Endothelial cell of umbilical vein (primary cell): ENCODE data around the gene PRUNE2. TPM values are rescaled to one million over a fixed set of nuclear protein-coding genes. Genes with fewer than 3 reads are reported as not detected.

Experiments used
- BruUV-seq: library from RNA; stranded (reverse); fragments of 400-500 nt; replicated peaks from 2 replicates; lab custom pipeline; 2021; lab: Mats Ljungman, UMichigan
- CTCF ChIA-PET: fragments of 300-600, 350-600 bp; sonication (Branson Sonifier 250); formaldehyde crosslinking; loops from one replicate; lab custom pipeline; 2021; ENCODE audit warnings: antibody characterized with exemption, inconsistent platforms; lab: Charles Lee
- POLR2A ChIA-PET: fragments of 300-600, 350-600 bp; sonication (Branson Sonifier 250); formaldehyde crosslinking; loops from one replicate; lab custom pipeline; 2021; ENCODE audit warnings: antibody characterized with exemption, inconsistent platforms; lab: Charles Lee
- DNase-seq: peaks from one replicate; pipeline ENCODE4 v3.0.0-alpha.2; 2011; ENCODE audit warnings: low read depth, low spot score
- FAIRE-seq: peaks from 2 replicates; lab custom pipeline; 2011; peaks lifted over from hg19 to GRCh38; lab: Jason Lieb, UNC
- H2AFZ ChIP-seq: 2 replicates; pipeline ENCODE4 v1.6.0; 2012; ENCODE audit warnings: low read depth, low read length, control low read depth, inconsistent platforms
- H3K27ac ChIP-seq: 2 replicates; pipeline ENCODE4 v1.5.1; 2011; ENCODE audit warnings: low read depth, mild to moderate bottlenecking, control low read depth, low read length, moderate library complexity; ENCODE audit not compliant: insufficient read depth
- H3K27me3 ChIP-seq, 2 experiments: 2 replicates each; pipeline versions ENCODE4 v1.6.0 to v1.6.1; 2011; ENCODE audit warnings: low read length in 2 of 2, mixed read lengths in 1 of 2; ENCODE audit not compliant: control insufficient read depth in 2 of 2, insufficient read depth in 2 of 2
- H3K36me3 ChIP-seq, 2 experiments: 2 replicates in 1 of 2; 3 replicates in 1 of 2; pipeline ENCODE4 v1.5.1; 2011; ENCODE audit warnings: low read length in 2 of 2, mild to moderate bottlenecking in 1 of 2, moderate library complexity in 1 of 2; ENCODE audit not compliant: control insufficient read depth in 2 of 2, insufficient read depth in 2 of 2; ENCODE audit errors: extremely low read depth in 1 of 2
- H3K4me1 ChIP-seq: 3 replicates; pipeline ENCODE4 v1.5.1; 2011; ENCODE audit warnings: mild to moderate bottlenecking, low read length; ENCODE audit not compliant: control insufficient read depth, insufficient read depth; ENCODE audit errors: extremely low read depth
- H3K4me2 ChIP-seq: 2 replicates; pipeline ENCODE4 v1.6.1; 2011; ENCODE audit warnings: low read length, control low read depth, mixed read lengths; ENCODE audit not compliant: insufficient read depth
- H3K4me3 ChIP-seq, 3 experiments: fragments of 200-600 bp in 1 of 3; sonication (generic), shearing (Covaris generic) in 1 of 3; replicated peaks in 1 of 3; 2 replicates each; pipeline ENCODE4 v1.5.1; 2011 to 2016; ENCODE audit warnings: control low read depth in 3 of 3, low read length in 3 of 3, mild to moderate bottlenecking in 2 of 3, inconsistent platforms in 1 of 3, low read depth in 1 of 3, moderate library complexity in 1 of 3; ENCODE audit not compliant: insufficient read depth in 1 of 3
- H3K79me2 ChIP-seq: 2 replicates; pipeline ENCODE4 v1.6.0; 2012; ENCODE audit warnings: low read length, inconsistent platforms; ENCODE audit not compliant: control insufficient read depth, insufficient read depth
- H3K9ac ChIP-seq: replicated peaks from 2 replicates; pipeline ENCODE3; 2011; ENCODE audit warnings: low read length, control low read depth; ENCODE audit not compliant: insufficient read depth; ENCODE audit errors: extremely low read depth
- H3K9me1 ChIP-seq: replicated peaks from 3 replicates; pipeline ENCODE4 v1.6.0; 2011; ENCODE audit warnings: mild to moderate bottlenecking, low read length; ENCODE audit not compliant: control insufficient read depth, insufficient read depth; ENCODE audit errors: extremely low read depth
- H3K9me3 ChIP-seq: replicated peaks from 2 replicates; pipeline ENCODE4 v1.5.1; 2012; ENCODE audit warnings: low read length, inconsistent platforms; ENCODE audit not compliant: control insufficient read depth, insufficient read depth
- H4K20me1 ChIP-seq: replicated peaks from 2 replicates; pipeline ENCODE3; 2011; ENCODE audit warnings: mild to moderate bottlenecking, low read length; ENCODE audit not compliant: control insufficient read depth, insufficient read depth; ENCODE audit errors: extremely low read depth
- CTCF ChIP-seq, 2 donors: IDR thresholded peaks; 1 replicate in 1 of 2; 2 replicates in 1 of 2; pipeline ENCODE4 v1.5.1; 2011; ENCODE audit warnings: low read length in 2 of 2, mild to moderate bottlenecking in 2 of 2, moderate library complexity in 2 of 2, control low read depth in 1 of 2, inconsistent platforms in 1 of 2, low read depth in 1 of 2; ENCODE audit not compliant: insufficient read depth in 1 of 2; ENCODE audit errors: extremely low read depth in 1 of 2
- EZH2 ChIP-seq: IDR thresholded peaks from 2 replicates; pipeline ENCODE4 v1.6.1; 2012; ENCODE audit warnings: borderline replicate concordance, low read depth, mild to moderate bottlenecking, moderate library complexity, low read length, inconsistent platforms; ENCODE audit not compliant: severe bottlenecking
- FOS ChIP-seq: IDR thresholded peaks from 2 replicates; pipeline ENCODE4 v1.6.1; 2011; ENCODE audit warnings: mild to moderate bottlenecking, low read length, moderate library complexity, borderline replicate concordance; ENCODE audit not compliant: insufficient read depth
- GATA2 ChIP-seq: IDR thresholded peaks from 2 replicates; pipeline ENCODE4 v1.7.0; 2011; ENCODE audit warnings: low read depth, mild to moderate bottlenecking, moderate library complexity, mixed read lengths, low read length; ENCODE audit not compliant: insufficient read length, insufficient read depth
- MAX ChIP-seq: IDR thresholded peaks from 2 replicates; pipeline ENCODE4 v1.6.1; 2011; ENCODE audit not compliant: insufficient read depth, insufficient read length
- POLR2A ChIP-seq: IDR thresholded peaks from 2 replicates; pipeline ENCODE4 v1.6.1; 2012; ENCODE audit warnings: low read depth, mild to moderate bottlenecking, control low read depth, low read length
- POLR2AphosphoS5 ChIP-seq: IDR thresholded peaks from 2 replicates; pipeline ENCODE4 v1.6.1; 2012; ENCODE audit warnings: low read depth, mild to moderate bottlenecking, control low read depth, low read length, moderate library complexity; ENCODE audit not compliant: insufficient read depth
- dilution Hi-C: fragments of 300-500 bp; cut with MboI; formaldehyde crosslinking; loops from one replicate; pipeline ENCODE4 v1.15.0; 2019; ENCODE audit warnings: low sequenced_read_pairs; ENCODE audit not compliant: extremely low pct_ligation_motif_present
- intact Hi-C: fragments of 100-400 bp; cut with micrococcal nuclease; formaldehyde crosslinking; loops from one replicate; pipeline ENCODE4 v1.10.0; 2022
- polyA plus RNA-seq, 4 experiments: library from polyadenylated mRNA; depleted of rRNA in 3 of 4; stranded (reverse) in 3 of 4; unstranded in 1 of 4; fragments of >200 nt; gene quantifications; 2 replicates each; pipeline versions ENCODE4 v1.2.1 to v1.2.3, GENCODE V29; 2011 to 2012; ENCODE audit warnings: missing spikeins in 1 of 4
- total RNA-seq: library from RNA; stranded (reverse); gene quantifications from 2 replicates; pipeline ENCODE4 v1.2.3, GENCODE V29; 2021

PRUNE2 gene
- total and polyA plus RNA-seq, 2 donors (not counting 3 experiments of a cell fraction or from before 2014, with no cell fraction given): 15.8 to 21.7 TPM

DNA sequence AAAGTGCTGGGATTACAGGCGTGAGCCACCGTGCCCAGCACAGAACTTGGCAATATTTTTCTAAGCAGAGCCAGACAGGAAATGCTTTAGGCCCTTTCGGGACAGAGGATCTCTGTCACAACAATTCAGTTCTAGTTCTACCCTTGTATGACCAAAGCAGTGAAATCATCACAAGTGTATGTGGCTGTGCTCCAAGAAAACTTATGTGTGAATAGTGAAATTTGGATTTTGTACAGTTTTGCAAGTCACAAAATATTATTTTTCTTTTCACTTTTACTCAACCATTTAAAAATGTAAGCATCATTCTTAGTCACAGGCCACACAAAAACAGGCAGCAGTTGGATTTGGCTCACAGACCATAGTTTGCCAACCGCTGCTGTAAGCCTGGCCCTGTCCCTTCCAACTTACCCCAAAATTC, 20.4 kb upstream of the PRUNE2 start:
- H2AFZ ChIP-seq: no peak overlapping the region

More for the DNA sequence above, 20.4 kb upstream of the PRUNE2 start:
- dilution Hi-C loops (no loop called here), intact Hi-C loops (no loop called here)
- DNase-seq (no peak), FAIRE-seq (no peak)
- H3K27ac ChIP-seq: no peak overlapping the region
- H3K4me2 ChIP-seq: no peak overlapping the region
- no peak overlapping the region for H3K4me3 ChIP-seq
- no peaks in the 10 kb centered on the region for H3K9me3 ChIP-seq
- TF ChIP-seq POLR2AphosphoS5: no peak
- TF ChIP-seq CTCF (IDR thresholded peaks at IDR 0.05; ENCODE audit: extremely low read depth in 1 of 2, insufficient read depth in 1 of 2, low read depth in 1 of 2, low read length in 2 of 2): no peak
- TF ChIP-seq POLR2A: no peak
- TF ChIP-seq GATA2: no peak
- TF ChIP-seq MAX: no peak
- TF ChIP-seq FOS: no peak
- TF ChIP-seq EZH2: no peak
- no TSS peak for BruUV-seq
- no peak overlapping the region for H3K9ac ChIP-seq
- H3K4me1 ChIP-seq: no peaks in the 10 kb centered on the region
- no peaks in the 10 kb centered on the region for H3K79me2 ChIP-seq
- ChIA-PET CTCF (no interaction called here), POLR2A (no interaction called here)
- no peaks in the 10 kb centered on the region for H4K20me1 ChIP-seq
- H3K36me3 ChIP-seq: no peaks in the 10 kb centered on the region
- no peaks in the 10 kb centered on the region for H3K9me1 ChIP-seq
- no peaks in the 10 kb centered on the region for H3K27me3 ChIP-seq
